Activated naive CD4-positive, alpha-beta T cell treated with anti-CD3 and anti-CD28 coated beads, Interleukin-2, amount 50 U/mL, for 24 hours (primary cell): ENCODE results near the gene PYDC1.
"Not testable (repeated sequence)": the region's sequence is repeated elsewhere in the genome, so short reads cannot be mapped to it uniquely, and the experiment has no call there.

Source experiments
- H3K27ac Mint-ChIP-seq: one replicate; pipeline ENCODE4 v1.8.0; 2021; ENCODE audit warnings: mild to moderate bottlenecking, mixed read lengths
- H3K27me3 Mint-ChIP-seq: one replicate; pipeline ENCODE4 v1.8.0; 2021; ENCODE audit warnings: mixed read lengths
- H3K36me3 Mint-ChIP-seq: one replicate; pipeline ENCODE4 v1.8.0; 2021; ENCODE audit warnings: mixed read lengths
- H3K4me1 Mint-ChIP-seq: one replicate; pipeline ENCODE4 v1.8.0; 2021; ENCODE audit warnings: mixed read lengths
- H3K4me3 Mint-ChIP-seq: one replicate; pipeline ENCODE4 v1.8.0; 2021; ENCODE audit warnings: mild to moderate bottlenecking, mixed read lengths
- H3K9me3 Mint-ChIP-seq: one replicate; pipeline ENCODE4 v1.8.0; 2021; ENCODE audit warnings: mixed read lengths

The PYDC1 gene

GRCh38 chr16:31216422-31217135 lies at the start of gene PYDC1:
Gene PYDC1, minus strand, starts transcription at chr16:31217135. Its CDS starts 107 bp downstream, at chr16:31217028.
- H3K27me3 Mint-ChIP-seq = peaks cover 32% of the 10 kb centered on the region
- H3K27ac Mint-ChIP-seq = no peak within 1 kb of the TSS

GRCh38 chr16:31265329-31266245 lies 48.7 kb upstream of the PYDC1 start:
- H3K36me3 Mint-ChIP-seq = peaks cover 2% of the 10 kb centered on the region
- no peaks in the 10 kb centered on the region for H3K9me3 Mint-ChIP-seq
- H3K4me1 Mint-ChIP-seq = peaks cover 37% of the 10 kb centered on the region
- H3K27ac Mint-ChIP-seq = peak overlapping the region; percentile 84
- H3K27me3 Mint-ChIP-seq = peaks cover 2% of the 10 kb centered on the region
- H3K4me3 Mint-ChIP-seq = peak overlapping the region; percentile 52

More at GRCh38 chr16:31216422-31217135, at the start of gene PYDC1:
- Mint-ChIP-seq H3K9me3 (no peaks in the 10 kb centered on the region), H3K36me3 (no peaks in the 10 kb centered on the region), H3K4me1 (peaks cover 19% of the 10 kb centered on the region), H3K4me3 (peak within 1 kb of the TSS; percentile 83)

DNA sequence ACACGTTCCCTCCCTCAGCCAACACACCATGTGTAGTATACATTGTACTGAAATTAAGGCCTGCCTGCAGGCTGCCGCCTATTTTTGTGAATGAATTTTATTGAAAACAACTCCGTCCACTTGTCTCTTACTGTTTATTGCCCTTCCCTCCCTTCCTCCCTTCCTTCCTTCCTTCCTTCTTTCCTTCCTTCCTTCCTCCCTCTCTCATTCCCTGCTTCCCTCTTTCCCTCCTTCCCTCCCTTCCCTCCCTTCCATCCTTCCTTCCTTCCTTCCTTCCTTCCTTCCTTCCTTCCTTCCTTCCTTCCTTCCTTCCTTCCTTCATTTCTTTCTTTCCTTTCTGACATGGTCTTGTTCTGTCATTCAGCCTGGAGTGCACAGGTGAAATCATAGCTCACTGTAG lies 45.1 kb upstream of the PYDC1 start:
- H3K4me1 Mint-ChIP-seq = peaks cover 32% of the 10 kb centered on the region

GRCh38 chr16:31260136-31260931 lies 43.4 kb upstream of the PYDC1 start:
- Mint-ChIP-seq H3K27ac (no peak overlapping the region), H3K27me3 (no peaks in the 10 kb centered on the region), H3K36me3 (no peaks in the 10 kb centered on the region), H3K4me1 (peaks cover 18% of the 10 kb centered on the region), H3K4me3 (peak overlapping the region; percentile 70), H3K9me3 (no peaks in the 10 kb centered on the region)

More for the DNA sequence above, 45.1 kb upstream of the PYDC1 start:
- Mint-ChIP-seq H3K36me3 (no peaks in the 10 kb centered on the region), H3K4me3 (no peak overlapping the region), H3K27ac (no peak overlapping the region), H3K9me3 (no peaks in the 10 kb centered on the region), H3K27me3 (no peaks in the 10 kb centered on the region)

- Mint-ChIP-seq H3K36me3 (no peaks in the 10 kb centered on the region), H3K27me3 (no peaks in the 10 kb centered on the region), H3K27ac (no peak overlapping the region), H3K4me3 (no peak overlapping the region), H3K4me1 (peaks cover 22% of the 10 kb centered on the region), H3K9me3 (no peaks in the 10 kb centered on the region)
Observed at GRCh38 chr16:31258366-31258765, 41.4 kb upstream of the PYDC1 start.

- Mint-ChIP-seq H3K9me3 (no peaks in the 10 kb centered on the region), H3K4me1 (peaks cover 26% of the 10 kb centered on the region), H3K27me3 (no peaks in the 10 kb centered on the region), H3K27ac (no peak overlapping the region), H3K4me3 (no peak overlapping the region), H3K36me3 (no peaks in the 10 kb centered on the region)
Observed at GRCh38 chr16:31256466-31256865, 39.5 kb upstream of the PYDC1 start.

DNA sequence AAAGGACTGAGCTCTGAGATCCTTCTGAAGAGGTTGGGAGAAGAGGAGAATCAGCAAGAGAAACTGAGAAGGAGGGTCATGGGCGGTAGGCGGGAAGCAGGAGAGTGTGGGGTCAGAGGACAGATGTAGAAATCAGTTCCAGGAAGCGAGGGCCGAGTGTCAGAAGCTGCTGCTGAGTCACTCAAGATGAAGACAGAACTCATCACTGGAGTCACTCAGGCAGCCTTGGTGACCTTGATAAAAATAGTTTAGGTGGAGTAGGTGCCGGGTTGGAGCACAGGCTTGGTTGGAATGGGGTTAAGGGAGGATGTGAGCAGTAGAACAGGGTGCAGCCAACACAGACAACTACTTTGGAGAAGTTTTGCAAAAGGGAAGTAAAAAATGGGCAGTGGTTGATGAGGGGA lies 36.7 kb upstream of the PYDC1 start:
- H3K27me3 Mint-ChIP-seq = no peaks in the 10 kb centered on the region
- no peak overlapping the region for H3K4me3 Mint-ChIP-seq
- H3K4me1 Mint-ChIP-seq = peaks cover 30% of the 10 kb centered on the region
- peak overlapping the region; percentile 0 for H3K27ac Mint-ChIP-seq
- H3K9me3 Mint-ChIP-seq = no peaks in the 10 kb centered on the region
- no peaks in the 10 kb centered on the region for H3K36me3 Mint-ChIP-seq

DNA sequence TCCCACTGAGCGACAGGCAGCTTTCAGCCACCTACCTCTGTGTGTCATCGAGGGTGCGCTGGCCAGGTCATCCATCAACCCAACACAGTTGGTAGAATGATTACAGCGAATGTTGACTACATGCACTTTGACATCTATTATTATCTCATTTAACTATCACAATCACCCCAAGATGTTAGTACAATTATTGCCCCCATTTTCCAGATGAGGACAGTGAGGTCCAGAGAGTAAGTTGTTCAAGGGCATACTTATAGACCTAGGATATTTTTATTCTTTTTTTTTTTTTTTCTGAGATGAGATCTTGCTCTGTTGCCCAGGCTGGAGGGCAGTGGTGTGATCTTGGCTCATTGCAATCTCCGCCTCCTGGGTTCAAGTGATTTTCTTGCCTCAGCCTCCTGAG lies 34.5 kb upstream of the PYDC1 start:
- peaks cover 30% of the 10 kb centered on the region for H3K4me1 Mint-ChIP-seq
- H3K9me3 Mint-ChIP-seq = no peaks in the 10 kb centered on the region
- no peaks in the 10 kb centered on the region for H3K36me3 Mint-ChIP-seq
- H3K4me3 Mint-ChIP-seq = no peak overlapping the region
- no peak overlapping the region for H3K27ac Mint-ChIP-seq
- no peaks in the 10 kb centered on the region for H3K27me3 Mint-ChIP-seq

DNA sequence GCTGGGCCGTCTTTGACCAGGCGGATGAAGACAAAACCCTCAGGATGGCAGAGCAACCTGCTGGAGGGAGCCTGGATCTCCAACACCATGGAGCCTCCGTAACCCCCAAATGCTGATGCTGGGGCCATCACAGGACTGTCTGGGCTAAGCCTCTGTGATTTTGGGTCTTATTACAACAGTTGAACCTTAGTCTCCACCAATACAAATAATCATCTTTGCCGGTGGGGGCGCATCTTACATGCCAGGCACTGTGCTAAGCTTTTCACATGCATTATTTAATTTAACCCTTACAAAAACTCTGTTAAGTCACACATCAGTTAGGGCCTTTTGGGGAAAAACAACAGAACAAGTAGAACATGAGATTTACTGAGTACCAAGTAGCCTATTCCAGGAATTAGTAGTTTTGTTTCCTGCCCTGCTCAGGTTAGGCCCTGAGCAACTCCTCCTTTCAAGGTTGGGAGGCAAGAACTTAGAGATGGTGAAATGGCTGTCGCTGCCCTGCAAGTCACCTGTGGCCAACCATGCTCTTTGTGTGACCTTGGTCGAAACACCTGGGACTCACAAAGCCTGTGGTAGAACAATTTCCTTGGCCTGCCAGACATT lies 33.9 kb upstream of the PYDC1 start:
- Mint-ChIP-seq H3K4me1 (peaks cover 30% of the 10 kb centered on the region), H3K36me3 (no peaks in the 10 kb centered on the region), H3K9me3 (no peaks in the 10 kb centered on the region), H3K27me3 (no peaks in the 10 kb centered on the region), H3K4me3 (no peak overlapping the region), H3K27ac (no peak overlapping the region)

GRCh38 chr16:31248344-31248743 lies 31.4 kb upstream of the PYDC1 start:
- H3K4me3 Mint-ChIP-seq = no peak overlapping the region
- no peaks in the 10 kb centered on the region for H3K9me3 Mint-ChIP-seq
- no peaks in the 10 kb centered on the region for H3K27me3 Mint-ChIP-seq
- no peaks in the 10 kb centered on the region for H3K36me3 Mint-ChIP-seq
- H3K27ac Mint-ChIP-seq = no peak overlapping the region
- H3K4me1 Mint-ChIP-seq = peaks cover 21% of the 10 kb centered on the region

GRCh38 chr16:31246296-31246695 lies 29.4 kb upstream of the PYDC1 start:
- Mint-ChIP-seq H3K4me3 (no peak overlapping the region), H3K36me3 (no peaks in the 10 kb centered on the region), H3K4me1 (peaks cover 12% of the 10 kb centered on the region), H3K27me3 (no peaks in the 10 kb centered on the region), H3K27ac (no peak overlapping the region), H3K9me3 (no peaks in the 10 kb centered on the region)

- not testable (repeated sequence) for H3K4me1 Mint-ChIP-seq, H3K4me3 Mint-ChIP-seq, H3K9me3 Mint-ChIP-seq, H3K36me3 Mint-ChIP-seq, H3K27me3 Mint-ChIP-seq, H3K27ac Mint-ChIP-seq
Observed at GRCh38 chr16:31245598-31245997, 28.7 kb upstream of the PYDC1 start.

DNA sequence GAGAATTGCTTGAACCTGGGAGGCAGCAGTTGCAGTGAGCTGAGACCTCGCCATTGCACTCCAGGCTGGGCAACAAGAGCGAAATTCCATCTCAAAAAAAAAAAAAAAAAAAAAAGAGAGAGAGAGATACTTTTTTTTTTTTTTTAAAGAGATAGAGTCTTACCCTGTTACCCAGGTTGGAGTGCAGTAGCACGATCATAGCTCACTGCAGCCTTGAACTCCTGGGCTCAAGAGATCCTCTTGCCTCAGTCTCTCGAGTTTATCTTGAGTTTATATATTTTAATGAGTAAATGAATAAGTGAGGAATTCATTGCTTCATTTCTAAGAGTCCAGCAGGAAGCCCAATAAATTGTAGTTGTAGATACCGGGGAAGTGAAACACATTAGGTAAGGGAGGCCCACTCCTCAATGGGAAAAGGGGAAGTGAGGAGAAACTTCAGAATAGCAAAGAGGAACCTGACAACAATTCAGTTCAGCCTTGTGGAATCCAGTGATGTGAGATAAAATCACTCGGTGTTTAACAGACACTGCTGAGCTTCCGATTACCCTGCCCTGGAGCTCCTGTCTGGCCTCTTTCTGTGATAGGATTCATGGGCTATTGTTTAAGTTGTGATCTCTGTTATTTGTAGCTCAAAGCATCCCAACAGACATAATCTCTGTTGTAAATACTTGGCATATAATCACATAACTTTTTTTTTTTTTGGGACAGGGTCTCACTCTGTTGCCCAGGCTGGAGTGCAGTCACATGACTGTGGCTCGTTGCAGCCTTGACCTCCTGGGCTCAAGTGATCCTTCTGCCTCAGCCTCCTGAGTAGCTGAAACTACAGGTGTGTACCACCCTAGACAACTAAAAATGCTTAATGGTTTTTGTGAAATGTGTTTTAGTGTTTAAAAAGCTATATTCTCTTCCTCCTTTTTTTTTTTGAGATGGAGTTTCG lies 27.1 kb upstream of the PYDC1 start:
- no peaks in the 10 kb centered on the region for H3K4me1 Mint-ChIP-seq

DNA sequence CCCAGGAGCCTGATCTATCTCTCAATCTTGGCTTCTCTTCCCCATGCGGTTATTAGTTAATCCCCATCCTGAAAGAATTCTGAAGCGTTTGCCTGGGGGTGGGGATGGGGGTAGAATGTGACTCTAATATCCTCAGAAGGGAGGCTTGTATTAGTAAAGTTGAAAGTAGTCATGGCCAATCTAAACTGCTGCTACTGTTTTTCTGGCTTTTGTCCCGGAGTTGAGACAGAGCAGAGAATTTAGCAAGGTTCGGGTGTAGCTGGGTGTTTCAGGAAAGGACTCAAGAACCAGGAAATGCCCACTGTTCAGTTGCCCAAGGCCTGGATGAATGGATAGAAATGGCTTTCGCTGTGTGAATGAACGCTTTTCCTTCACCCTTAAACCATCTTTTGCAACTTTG lies 25.3 kb upstream of the PYDC1 start:
- no peaks in the 10 kb centered on the region for H3K36me3 Mint-ChIP-seq
- H3K4me3 Mint-ChIP-seq = no peak overlapping the region
- H3K4me1 Mint-ChIP-seq = no peaks in the 10 kb centered on the region
- no peak overlapping the region for H3K27ac Mint-ChIP-seq
- no peaks in the 10 kb centered on the region for H3K27me3 Mint-ChIP-seq
- no peaks in the 10 kb centered on the region for H3K9me3 Mint-ChIP-seq

More for the DNA sequence above, 27.1 kb upstream of the PYDC1 start:
- no peaks in the 10 kb centered on the region for H3K36me3 Mint-ChIP-seq
- no peak overlapping the region for H3K4me3 Mint-ChIP-seq
- H3K9me3 Mint-ChIP-seq = no peaks in the 10 kb centered on the region
- H3K27ac Mint-ChIP-seq = no peak overlapping the region
- H3K27me3 Mint-ChIP-seq = no peaks in the 10 kb centered on the region
